GM21576 (cell line): ENCODE measurements around the gene CHN2.

Experiments
- ATAC-seq: cut with Tn5 transposase; IDR thresholded peaks from one replicate; pipeline ENCODE4 v1.9.1; 2021; ENCODE audit warnings: mild to moderate bottlenecking, moderate library complexity; ENCODE audit not compliant: unreplicated experiment

Gene CHN2

DNA sequence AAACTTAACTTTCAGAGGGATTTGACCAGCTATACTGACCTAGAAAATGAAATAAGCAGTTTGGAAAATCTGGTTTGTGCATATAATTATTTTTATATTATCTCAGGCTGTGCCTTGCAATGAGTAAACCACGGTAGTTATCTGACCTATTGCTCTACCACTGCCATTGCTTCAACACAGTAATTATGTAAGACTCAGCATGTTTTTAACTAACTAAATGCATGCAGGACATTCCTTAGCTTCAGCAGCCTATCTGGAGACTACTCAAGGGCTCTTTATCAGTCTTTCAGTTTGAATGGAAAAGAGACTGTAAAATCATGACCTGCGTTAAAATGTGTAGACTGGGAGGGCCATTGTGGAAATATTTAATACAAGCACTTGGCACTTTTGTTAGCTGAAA, 22.5 kb downstream of the CHN2 start:
- ATAC-seq, result no peak

DNA sequence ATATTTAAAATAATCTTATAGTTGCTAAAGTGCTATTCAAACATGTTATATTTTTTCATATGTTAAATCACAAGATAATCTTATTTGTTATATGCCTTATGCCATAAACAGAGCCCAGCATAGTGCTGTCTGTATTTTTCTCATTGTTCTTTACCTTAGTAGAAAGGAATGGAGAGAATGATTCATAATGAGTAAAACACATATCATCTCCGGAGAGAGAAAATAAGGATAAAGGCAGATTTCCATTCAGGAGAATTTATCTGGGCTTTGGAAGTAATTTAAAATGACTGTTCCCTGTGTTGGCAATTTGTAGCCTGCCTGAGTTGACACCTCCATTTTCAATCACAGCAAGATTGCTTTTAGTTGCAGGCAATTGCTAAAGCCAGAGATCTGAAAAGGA, 30.2 kb downstream of the CHN2 start:
- ATAC-seq, result no peak

DNA sequence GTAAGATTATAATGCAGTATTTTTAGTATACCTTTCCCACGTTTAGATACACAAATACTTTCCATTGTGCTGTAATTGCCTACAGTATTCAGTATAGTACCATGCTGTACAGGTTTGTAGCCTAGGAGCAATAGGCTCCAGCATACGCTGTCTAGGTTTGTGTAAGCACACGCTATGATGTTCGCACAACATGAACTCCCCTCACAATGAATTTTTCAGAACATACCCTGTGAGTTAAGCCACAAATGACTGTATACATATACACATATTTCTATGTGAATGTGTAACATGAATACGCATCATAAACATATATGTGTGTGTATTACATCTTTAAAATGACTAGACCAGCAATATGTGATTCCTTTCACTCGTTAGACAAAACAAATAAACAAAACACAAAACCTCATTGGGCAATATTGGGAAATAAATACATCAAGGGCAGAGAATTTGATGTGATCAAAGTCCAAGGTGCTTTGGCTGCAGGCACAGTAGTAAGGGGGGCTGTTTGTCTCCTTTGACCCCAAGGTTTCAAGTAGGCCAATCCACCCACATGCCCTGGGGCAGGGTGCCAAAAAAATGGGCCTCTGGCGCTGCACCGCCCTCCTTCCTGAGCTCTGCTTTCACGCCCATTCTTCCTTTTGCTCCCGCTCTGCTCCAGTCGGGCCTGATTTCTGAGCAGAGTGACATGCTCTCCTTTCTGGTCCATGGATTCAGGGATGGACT, 33.9 kb downstream of the CHN2 start:
- no peak for ATAC-seq

DNA sequence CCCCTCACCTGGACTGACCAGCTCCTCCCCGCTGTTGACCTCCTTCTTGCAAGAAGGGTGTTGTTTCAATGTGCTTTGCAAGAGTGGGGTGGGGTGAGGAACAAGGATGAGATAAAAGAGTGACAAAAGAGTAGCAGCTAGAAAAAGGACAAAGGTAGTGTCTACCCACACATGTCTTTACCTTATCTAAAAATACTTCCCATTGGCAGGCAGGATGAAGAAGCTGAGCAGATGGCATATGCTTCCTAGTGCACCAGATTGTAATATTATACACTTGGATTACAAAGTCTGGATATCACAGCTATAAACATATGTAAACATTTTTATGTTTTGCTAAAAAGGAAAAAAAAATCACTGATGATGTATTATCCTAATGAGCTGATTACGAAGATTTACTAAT, 34.5 kb downstream of the CHN2 start:
- ATAC-seq, result no peak

DNA sequence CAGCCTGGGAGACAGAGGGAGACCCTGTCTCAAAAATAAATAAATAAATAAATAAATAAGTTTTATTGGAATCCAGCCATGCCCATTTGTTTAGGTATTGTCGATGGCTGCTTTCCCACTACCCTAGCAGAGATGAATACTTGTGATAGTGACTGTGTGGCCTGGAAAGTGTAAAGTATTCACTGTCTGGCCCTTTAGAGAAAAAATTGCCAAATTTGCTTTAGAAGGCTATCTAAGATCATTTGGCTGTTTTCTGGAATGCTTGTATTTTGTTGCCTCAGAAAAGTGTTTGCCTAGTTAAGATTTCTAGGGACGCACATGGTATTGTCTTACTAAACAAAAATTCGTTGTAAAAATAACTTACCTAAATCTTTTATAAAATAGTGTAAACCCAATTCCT, 35.4 kb downstream of the CHN2 start:
- no peak for ATAC-seq

DNA sequence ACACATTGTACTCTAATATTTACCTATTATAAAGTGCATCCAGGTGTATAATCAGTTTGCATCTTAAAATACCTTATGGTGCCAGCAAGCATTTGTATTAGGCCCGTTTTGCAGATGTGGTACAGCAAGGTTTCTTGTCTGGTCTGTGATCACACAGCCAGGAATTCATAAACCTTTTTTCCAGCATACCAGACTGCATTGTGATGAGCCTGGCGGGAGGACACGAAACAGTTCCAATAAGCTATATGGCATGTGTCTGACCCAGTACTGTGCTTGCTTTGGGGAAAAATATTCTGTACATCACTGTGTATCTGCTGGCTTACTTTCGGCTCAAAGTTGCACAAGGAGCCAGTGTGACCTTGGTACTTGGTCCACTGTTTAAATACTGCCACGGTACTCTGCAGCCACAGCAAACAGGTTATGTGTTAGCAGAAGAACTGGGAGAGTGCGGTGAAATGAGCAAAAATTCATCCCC, 36.3 kb downstream of the CHN2 start:
- ATAC-seq, result no peak

DNA sequence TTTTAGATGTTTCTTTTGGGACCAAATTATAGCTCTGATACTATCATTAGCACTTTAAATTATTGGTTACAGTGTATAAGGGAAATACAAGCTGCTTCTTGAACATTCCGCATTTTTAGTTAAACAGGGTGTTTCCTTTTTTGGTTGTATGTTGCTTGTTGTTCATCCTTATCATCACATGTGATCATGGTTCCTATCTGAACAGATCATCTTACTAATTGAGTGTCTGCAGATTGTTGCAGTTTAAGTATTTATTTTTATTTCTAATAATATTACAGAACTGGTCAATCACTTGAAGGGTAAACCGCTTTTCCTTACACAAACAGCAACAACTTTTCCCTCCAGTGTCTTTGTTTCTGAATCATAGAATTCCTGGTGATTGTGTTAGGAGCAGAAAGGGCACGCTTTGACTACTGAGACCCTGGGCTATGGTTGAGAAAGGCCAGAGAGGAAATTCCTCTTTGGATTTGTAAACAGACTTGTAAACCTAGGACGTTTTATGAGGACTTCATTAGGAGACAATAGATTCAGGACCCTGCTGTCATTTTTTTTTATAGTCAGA, 37.2 kb downstream of the CHN2 start:
- ATAC-seq, result no peak

DNA sequence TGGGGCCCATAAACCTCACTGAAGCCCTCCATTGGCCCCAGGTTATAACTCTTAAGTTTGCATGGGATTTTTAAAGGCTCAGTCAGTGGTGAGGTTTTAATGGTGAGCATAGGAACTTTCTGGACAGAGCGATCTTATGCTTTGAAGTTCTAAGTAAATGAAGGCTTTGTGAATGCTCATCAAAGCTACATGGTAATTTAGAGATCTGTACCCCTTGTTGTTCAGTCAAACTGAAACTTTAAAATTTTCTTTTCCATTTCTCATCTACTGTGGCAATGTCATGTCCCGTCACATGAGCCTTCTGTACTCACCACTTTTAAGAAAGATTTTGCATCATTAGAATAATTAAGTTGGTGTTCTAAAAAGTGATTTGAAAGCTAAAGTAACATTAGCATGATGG, 39.9 kb downstream of the CHN2 start:
- no peak for ATAC-seq

DNA sequence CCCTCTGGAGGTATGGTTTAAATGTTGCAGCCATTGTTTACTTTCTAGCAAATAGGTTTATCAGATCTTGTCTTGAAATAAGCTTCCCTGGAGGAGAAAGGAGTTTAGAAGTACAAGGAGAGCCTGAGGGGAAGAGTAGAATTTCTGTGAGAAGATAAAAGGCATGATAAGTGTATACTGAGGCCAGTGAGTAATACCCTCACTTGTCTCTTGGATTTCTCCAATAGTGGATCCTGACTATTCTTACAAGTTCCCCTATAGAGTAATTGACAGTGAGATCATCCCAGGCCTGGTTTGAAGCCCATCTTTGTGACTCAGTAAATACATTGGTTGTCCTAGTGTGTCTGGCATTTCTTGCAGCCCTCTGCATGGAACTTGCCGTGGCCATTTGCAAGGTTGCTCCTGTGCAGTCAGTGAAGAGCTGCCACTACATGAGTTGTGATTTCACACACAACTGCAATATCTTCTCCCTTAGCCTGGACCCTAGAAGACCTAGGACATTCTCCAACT, 41.6 kb downstream of the CHN2 start:
- ATAC-seq, result no peak

DNA sequence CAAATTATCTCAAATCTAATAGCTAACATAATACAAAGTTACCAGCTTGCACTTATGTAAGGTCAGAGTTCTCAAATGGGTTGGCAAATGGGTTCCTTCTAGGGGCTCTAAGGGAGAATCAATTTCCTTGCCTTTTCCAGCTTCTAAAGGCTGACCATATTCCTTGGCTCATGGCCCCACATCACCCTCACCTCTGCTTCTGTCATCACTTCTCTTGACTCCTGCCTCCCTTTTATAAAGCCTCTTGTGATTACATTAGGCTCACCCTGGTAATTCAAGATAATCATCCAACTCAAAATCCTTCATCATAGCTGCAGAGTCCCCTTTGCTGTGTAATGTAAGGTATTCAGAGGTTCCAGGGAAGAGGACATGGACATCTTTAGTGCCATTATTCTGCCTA, 42.1 kb downstream of the CHN2 start:
- ATAC-seq, result no peak

DNA sequence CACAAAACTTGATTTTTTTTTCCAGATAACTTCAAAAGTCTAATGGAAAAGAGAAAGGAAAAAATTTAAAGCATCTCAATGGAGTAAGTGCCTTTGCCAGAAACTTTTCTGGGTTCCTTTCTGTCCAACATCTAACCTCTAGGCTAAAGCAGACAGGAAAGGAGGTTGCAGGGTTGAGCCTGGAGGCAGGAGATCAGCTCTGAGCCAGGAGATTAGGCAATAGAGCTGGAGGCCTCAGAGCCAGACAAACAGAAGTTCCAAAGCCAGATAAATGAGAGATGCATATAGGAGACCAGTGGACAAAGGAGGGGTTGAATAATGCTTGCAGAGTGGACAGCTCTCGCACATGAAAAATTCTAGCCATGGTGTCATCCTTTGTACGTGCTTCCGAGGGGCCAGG, 42.9 kb downstream of the CHN2 start:
- no peak for ATAC-seq

DNA sequence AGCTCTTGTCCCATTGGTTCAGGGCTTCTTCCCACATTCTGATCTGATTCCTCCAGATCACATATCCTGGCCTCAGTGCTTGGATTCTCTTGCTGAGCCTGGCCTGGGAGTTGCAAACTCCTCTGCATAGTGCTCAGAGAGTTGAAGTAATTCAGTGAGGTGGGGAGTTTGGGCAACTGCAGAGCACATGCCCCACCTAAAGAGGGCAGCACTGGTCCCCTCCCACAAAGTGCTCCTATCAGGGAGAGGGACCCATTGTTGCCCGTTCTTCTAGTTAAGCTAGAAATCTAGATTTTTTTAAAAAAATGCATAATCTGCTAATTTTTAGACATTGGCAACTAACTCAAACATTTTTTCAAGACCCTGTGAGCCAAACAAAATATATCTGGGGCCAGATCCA, 45.1 kb downstream of the CHN2 start:
- ATAC-seq, result no peak

DNA sequence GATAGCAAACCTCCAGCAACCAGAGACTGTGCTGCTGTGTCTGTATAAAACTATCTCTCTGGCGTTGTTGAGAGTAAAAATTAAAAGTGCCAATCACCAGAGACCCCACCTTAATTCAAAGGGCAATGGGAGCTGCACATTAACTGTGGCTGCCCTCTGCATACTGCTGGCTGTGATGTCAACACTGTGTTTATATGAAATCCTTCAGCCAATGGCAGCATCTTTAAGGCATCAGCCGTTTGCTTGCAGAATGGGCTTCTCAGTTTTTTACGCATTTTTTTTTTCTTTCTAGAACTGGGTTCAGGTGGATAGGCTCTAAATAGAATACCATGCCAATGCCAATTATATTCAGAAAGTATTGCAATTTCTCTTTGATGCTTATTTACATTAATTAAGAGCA, 47.7 kb downstream of the CHN2 start:
- no peak for ATAC-seq

DNA sequence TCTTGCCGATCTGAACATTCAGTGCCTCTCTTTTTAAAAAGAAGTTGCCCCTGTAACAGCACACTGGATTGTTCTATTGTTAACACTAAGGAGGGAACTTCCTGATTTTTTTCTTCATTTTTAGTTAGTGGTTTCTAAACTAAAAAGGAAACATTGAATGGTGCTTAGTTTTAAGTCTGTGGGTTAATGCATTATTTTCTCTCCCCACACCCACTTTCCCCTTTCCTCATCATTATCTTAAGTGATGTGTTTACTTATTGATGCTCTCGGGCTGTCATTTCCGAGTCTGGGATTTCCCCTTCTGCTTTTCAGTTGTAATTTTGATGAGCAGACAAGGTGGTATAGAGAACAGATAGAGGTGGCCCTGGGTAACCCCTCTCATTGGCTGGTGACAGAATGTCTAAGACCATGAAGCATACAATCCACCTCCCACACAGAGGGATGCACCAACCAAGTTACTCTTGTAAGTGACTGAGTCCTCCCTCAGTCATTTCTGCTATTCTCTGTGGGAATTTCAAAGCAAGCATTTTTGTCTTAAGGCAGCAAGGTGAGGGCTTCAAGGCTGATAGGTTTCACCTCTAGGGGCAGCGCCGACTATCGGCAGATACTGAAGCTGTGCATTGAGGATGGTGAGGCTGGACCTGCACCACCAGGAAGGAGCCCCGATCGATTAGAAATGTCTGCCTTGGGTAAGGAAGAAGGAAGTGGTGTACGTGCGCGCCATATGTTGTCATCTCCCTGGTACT, 49.5 kb downstream of the CHN2 start:
- peak; percentile 43 for ATAC-seq

DNA sequence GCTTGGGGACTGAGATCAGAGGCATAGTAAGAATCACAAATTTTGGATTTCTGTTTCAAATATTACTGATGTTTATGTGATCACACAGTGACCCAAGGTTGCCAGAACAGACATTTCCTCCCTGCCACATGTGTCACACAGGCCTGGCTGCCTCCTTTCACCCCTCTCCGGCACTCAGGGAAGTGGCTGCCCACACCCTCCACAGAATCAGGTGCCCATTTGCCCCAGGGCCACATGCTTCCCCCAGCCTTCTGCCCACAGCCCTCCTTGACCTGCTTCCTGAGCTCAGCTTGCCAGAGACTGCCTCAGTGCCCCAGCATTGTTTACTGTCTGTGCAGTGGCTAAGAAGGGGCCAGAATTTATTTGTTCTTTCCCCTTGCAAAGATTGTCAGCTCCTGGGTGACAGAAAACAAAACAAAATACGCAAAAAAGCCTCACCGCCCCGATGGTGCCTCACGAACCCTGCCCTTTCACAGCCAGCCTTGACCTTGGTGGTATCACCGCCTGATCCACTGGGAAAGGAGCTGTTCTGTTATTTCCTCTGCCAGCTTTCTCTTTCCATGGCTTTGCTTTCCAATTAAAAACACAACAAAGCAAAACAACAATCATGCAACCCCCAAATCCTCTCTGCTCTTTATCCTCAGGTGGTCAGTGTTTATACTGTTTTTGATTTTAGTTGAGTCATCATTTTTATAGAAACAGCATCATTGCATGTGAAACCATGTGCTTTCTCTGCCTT, 52.8 kb downstream of the CHN2 start:
- no peak for ATAC-seq

DNA sequence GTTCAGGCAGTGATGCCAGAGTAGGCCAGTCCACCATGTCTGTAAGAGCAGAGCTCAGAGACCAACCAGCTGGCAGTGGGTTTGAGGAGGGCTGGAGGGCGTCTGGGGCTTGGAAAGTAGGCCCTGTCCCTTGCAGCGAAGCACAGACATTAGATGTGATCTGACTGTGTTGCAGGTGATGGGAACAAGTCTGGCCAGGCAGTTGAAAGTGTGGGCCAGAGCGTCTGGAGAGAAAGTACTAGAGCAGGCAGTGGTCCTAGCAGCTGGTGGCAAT, 53.3 kb downstream of the CHN2 start:
- ATAC-seq, result no peak

DNA sequence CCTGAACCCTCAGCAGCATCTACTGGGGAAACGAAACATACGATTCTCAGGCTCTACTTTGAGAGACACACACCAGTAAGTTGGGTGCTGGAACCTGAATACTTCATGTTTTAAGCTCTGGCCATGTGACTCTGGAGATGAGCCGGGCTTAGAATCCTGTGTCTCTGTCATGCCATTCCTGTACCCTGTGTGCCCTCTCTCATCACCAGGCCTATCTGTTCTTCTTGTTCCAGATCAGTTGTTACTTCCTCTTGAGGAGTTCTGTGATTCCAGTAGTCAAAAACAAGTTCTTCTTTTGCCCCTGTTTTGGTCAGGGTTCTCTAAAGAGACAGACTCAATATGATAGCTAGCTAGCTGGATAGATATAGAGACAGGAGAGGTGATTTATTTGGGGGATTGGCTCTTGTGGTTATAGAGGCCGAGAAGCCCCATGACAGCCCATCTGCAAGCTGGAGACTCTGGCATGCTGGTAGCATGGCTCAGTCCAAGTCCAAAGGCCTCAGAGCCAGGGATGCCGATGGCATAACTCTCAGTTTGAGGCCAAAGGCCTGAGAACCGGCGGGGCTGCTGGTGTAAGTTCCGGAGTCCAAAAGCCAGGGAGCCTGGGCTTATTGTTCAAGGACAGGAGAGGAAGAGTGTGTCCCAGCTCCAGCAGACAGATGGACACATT, 54.3 kb downstream of the CHN2 start:
- ATAC-seq, result no peak

DNA sequence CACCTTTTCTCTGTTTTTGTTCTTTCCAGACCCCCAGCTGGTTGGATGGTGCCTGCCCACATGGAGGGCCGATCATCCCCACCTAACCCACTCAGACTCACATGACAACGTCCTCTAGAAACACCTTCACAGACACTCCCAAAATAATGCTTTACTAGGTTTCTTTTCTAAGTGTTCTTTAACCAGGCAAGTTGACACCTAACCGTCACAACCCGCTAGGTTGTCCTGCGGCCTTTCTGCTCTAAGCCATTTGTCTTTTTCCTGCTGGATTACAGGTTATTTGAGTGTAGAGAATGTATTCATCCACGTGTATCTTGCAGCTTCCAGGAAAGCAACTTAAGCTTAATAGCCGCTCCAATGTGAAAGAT, 54.8 kb downstream of the CHN2 start:
- ATAC-seq, result no peak

DNA sequence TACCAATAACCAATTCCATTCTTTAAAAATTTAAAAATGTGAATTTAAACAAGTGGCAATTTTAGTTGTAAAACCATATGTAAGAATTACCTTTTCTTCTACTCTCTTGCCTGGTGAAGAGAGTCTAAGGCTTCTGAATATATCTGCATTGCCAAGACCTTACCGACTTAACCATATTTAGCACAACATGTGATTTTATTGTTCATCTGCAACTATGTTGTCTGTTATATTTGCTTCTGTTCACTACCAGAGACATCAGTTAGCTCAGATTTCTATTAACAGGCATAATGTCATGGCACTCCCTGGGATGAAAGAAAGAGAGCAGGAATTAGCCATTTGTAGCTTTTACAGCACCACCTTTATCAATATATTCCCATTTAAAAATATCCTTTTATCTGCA, 55.3 kb downstream of the CHN2 start:
- no peak for ATAC-seq

DNA sequence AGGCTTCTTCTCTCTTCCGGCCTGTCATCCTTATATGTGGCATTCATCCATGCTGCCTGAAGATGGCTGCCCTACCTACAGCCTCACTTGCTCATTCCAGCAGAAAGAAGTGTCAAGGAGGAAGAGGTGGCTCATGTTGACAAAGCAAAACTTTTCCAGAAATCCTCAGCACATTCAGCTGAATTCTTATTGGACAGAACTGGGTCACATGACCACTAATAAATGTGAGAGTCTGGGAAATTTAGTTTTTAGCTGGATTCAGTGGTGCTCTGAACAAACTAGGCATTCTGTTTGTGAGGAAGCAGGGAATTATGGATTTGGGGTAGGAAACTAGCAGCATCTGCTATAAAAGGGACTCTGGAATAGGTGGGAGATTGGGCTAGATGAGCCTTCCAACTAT, 58.6 kb downstream of the CHN2 start:
- no peak for ATAC-seq

DNA sequence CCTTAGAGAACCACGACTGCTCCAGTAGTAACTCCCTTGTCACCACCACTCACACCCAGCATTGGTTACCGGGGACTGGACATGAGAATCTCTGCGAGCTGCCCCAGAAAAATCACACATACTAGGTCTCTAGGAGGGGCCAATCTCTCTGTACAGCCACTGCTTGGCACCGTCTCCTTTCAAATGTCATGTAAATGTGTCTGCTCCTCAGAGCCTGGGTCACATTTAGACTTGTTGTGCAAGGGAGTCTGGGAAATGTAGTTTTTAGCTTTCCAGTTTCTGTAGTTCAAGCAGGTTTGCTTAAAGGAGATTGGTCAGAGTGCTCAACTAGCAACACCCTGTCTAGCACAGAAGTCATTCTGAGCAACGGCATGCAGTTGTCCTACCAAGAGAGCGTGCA, 60.0 kb downstream of the CHN2 start:
- ATAC-seq, result no peak
